ENCODE measurements around the gene RFTN1.

DNA sequence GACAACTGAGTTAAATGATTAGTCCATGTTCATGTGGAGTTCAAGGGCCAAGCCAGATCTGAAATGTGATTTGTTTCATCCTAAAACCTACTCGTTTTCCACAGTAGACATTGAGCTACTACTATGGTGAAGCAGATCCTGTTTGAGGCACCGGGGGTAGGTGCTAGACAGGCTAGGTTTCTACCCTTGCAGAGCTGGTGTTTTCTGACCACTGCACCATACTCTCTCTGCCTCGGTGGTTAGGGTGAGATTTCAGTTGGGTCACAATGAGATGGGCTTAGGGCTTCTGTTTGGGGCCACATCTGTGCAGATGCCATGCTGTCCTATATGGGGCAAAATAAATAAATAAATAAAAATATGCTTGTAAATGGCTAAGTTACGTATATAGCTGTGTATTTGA lies 149.2 kb downstream of the RFTN1 start:
- TF ChIP-seq CTCF (IDR thresholded peaks at IDR 0.05) (no peak), EZH2 (IDR thresholded peaks at IDR 0.05; ENCODE audit: borderline replicate concordance, insufficient read depth, low read depth, low read length, poor library complexity, severe bottlenecking) (no peak)
